Measurements from ENCODE around the gene DSTN. TPM values are rescaled to one million over a fixed set of nuclear protein-coding genes. Genes with fewer than 3 reads are reported as not detected.
A peak's percentile ranks its signal among the peaks of the same experiment; 100 is the strongest.

The DSTN gene
- total RNA-seq, 1 experiment from 2014 or later = 689 TPM

DNA sequence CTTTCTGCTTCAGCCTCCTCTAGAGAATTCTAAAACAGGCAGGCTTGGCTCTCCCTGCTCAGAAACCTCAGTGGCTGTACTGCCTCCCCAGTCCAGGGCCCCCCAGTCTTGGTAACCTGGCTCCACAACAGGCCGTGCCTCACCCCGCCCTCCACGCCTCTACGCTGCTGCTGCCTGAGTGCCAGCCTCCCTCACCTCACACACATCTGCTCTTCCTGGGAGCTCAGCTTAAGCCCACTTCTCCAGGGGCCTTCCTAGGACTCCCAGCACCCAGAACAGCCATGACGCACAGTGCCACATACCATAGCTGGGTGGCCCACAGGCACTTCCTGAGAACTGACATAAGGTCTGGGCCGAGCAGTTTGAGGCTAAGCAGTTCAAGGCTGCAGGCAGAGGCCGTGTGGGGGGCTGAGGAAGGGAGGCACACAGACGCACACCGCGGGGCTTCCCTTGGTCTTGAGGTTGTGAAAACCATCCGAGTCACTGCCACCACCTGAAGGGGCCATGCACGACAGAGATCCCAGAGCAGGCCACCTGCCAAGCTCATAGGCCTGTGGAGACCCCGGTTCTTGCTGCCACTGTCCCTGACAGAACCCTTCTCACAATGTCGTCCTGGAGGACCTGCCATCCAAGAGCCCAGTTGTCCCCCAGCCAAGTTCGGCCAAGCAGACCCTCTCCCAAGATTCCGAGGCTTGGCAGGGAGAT lies 42.6 kb downstream of the DSTN start:
- DNase-seq (ENCODE audit: low read depth) = peak; percentile 46

DNA sequence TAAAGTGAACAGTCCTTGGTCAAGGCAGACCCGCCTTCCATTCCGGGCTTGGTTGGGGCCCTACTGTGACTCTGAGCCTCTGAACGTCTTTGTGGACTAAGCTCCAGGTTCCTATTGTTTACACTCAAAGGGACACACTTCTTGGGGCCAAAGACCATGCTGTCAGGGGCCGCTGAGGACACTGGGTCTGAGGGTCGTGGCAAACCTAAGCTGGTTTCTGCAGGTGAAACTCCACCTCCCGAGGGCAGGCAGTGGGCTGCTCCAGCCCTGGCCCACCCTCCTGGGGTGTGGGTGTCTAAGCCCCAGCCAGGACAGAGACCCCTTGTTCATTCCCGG lies 43.1 kb downstream of the DSTN start:
- no peak for DNase-seq (ENCODE audit: low read depth)

DNA sequence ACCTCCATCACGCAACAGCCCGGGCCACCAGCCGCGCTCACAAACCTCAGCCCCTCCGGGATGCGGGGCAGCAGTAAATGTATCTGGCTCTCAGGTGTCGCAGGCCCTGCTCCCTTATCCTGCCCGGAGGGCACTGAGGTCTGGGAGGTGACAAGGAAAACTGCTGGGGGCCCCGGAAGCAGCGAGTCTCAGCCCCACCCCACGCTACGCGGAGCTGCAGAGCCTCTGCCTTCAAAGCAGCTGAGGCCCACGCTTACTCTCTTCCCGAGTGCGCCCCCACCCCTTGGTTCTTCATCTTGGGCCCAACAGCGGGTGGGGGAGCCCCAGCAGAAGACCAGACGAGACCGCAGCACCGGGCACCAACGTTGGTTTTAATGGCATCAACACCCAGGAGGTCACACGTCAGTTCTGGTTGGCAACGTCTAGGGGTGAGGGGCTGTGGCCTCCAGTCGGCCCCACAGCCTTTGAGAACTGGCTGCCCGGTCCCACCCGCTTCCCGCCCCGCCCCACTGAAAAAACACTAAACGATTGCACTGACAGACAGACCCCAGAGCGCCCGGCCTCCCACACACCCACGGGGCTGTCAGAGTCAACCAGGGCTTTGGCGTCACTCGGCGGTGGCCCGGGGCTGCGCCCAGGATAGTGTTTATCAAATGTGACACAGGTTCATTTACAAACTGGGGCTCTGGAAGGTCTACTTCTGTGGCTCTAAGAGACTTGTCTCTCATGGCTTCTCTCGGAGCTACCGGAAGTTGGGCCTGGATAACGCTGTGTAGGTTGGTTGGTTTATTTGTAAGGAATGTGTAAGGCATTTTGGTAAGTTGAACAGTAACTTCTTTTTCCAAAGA lies 43.7 kb downstream of the DSTN start:
- DNase-seq (ENCODE audit: low read depth) = no peak

DNA sequence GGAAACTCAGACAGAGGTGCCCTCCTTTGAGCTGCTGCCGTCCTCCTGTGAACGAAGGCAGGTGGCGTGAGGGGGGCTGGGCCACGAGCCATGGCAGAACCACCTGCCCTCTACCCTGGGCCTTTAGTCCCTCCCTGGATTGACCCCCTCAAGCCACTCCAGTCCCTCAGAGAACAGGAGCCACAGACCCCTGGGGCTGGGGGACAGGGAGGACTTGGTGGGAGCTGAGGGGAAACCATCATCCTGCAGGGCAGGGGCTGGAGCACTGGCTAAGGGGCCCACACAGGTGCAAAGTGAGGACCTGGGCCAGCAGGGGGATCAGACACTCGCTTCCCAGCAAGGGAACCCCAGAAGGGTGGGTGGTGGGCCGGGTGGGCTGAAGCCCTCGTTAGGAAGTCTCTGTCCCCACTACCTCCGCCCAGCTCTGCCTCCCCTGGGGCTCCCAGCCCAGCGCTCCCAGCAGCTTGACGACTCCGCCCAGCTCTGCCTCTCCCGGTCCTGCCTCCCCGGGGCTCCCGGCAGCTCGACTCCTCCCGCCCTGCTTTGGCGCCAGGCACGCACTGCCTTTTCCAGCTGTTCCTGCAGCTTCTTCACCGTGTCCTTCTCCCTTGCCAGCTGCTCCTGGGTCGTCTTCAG lies 44.4 kb downstream of the DSTN start:
- peak; percentile 34 for DNase-seq (ENCODE audit: low read depth)

DNA sequence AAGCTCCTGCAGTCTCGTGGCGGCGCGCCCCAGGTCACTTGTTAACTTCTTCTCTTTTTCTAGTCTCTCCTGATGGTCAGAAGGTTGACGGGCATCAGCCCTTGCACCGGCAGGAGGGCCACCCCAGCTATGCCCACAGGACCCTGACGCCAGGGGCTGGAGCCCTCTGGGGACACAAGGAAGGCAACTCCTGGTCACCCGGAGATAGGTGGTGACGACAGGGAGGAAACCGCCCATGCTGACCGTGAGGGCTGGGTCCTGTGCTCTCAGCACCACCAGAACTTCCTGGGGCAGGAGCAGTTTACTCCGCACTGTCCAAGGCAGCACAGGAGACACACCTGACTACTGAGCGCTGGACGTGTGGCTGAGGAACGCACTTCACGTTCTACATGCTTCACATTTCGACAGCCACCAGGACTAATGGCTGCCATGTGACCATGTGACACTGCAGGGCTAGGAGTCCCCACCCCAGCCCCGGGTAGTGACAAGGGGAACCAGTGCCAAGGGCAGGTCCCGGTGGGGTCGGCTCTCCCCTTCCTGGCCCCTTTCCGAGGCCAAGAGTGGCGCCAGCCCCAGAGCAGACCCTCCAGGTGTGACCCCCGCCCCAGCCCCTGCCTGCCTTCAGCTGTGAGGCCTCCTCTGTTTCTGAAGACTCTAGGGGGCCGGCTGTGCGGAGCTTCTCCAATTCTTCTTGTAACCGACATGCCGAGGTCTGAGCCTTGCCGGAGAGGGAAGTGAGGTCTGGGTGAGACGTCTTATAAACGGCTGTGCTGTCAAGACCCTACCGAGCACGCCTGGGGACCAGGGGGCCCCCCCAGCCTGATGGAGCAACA lies 45.2 kb downstream of the DSTN start:
- DNase-seq (ENCODE audit: low read depth) = no peak

DNA sequence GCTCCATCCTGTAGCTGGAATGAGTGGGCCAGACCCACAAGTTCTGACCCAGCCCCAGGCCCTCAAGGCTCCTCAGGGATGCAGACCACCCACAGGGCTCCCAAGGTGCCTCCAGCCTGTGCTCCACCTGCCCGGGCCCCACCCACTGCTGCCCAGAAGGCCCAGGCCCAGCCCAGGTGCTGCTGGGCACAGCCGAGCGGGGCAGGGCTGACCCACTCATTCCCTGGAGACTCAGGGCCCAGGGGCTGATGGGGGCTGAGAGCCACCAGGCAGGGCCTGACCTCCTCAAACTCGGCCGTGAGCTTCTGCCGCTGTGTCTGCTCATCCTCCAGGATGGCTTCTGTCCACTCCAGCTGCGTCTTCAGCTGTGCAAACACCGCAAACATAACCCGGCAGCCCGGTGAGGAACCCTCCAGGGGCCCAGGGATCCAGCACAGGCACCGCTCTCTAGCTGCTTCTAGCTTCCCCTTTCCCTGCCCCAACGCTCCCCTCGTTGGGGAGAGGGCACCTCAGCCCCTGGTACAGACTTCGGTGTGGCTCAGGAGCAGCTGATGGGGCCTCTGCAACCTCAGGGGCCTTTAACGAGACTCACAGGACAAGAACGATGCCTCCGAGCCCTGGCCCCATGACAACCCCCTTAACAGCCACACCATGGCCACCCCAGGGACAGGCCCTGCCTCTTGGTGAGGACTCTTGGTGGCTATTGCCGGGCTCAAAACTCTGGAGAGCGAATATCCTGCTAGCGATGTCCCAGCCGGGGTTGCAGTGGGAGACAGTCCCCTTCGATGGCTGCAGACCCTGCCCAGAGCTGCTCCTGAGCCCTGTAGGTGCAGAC lies 46.0 kb downstream of the DSTN start:
- DNase-seq (ENCODE audit: low read depth) = no peak

DNA sequence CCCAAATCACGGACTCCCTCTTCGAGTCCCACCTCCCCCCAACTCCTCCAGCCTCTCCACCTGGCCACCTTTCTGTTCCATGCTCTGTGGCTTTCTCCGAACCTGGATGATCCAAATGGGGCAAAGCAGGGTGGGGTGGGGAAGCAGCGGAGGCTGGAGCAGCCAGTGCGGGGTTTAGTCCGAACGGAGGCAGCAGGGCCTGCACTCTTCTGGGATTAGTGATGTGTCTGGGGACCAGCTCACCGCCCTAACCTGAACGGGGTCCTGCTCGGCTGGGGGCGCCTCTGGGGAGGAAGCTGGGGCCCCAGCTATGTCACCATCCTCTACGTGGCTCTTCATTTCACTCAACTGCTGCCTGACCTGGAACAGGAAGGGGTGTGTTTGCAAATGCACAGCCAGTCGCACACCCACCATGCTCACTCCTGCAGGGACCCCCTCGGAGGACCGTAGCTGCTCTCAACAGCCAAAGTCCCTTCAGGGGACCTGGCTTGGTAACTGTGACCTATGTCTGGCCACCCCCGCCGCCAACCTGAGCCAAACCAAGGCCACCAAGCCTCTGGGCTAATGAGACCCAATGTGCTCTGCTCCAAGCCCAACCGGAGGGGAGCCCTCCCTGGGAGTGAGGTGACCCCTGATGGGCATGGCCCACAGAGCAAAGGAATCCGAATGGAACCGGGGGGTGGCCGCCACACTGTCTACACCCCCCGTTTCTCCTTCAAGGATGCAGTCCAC lies 46.8 kb downstream of the DSTN start:
- DNase-seq (ENCODE audit: low read depth) = no peak

DNA sequence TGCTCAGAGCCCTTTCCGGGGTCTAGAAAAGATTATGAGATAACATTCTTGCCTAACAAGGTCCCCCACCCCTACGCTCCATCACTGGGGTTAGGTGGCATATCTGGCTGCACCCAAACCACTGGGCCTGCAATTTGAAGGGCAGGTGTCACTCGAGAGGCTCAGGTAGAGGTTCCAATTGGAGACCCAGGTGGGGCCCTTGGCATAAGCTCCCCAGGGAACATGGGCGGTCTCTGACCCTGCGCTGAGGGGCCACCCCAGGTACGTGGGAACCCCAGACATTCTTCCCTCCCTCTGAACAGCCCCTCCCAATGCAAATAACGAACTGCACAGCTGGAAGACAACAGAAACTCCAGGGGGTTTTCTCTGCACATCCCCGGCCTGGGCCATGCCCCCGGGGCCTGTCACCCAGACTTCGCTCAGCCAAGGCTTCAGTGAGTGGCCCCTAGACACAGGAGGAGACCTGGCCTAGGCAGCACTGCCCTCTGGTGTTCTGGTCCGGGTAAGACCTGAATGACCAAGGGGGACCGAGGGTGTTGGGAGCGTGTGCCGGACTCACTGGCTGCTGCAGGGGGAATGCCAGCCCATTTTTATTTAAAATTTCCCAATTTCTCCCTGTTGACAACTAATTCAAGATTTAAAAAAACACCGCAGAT lies 47.5 kb downstream of the DSTN start:
- peak; percentile 47 for DNase-seq (ENCODE audit: low read depth)

DNA sequence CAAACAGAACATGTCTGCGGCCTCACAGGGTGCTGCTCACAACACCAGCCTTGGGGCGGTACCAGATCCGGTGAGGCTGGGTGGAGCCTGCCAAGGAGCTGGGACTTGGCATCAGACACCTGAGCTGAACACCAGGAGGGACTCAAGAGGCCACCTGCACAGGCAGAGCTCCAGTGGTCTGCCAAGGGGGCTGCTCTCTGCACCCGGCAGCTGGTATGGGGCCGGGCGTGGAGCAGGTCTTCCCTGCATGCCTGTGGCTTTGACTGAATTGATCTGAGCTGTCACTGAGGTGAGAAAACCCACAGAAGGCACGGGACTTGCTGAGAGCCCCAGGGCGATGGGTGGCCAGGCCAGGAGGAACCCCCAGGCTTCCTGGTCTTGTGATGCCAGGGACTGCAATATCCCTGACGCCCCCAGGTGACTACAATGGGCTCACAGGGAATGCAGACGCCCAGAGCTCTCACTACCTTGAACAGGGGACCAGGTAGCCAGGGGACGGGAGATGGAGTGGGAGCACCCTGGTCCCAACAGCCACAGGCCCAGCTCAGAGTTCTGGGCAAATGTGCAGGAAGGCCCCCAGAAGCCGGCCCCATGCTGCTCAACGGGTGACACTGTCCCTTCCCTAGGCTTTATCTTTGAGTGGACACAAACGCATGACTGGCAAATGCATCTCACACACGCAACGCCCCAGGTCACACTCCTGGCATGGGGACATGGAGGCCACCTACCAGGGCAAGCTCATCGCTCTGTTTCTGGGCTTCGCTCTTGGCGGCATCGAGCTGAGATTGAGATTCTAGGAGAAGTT lies 48.2 kb downstream of the DSTN start:
- no peak for DNase-seq (ENCODE audit: low read depth)

DNA sequence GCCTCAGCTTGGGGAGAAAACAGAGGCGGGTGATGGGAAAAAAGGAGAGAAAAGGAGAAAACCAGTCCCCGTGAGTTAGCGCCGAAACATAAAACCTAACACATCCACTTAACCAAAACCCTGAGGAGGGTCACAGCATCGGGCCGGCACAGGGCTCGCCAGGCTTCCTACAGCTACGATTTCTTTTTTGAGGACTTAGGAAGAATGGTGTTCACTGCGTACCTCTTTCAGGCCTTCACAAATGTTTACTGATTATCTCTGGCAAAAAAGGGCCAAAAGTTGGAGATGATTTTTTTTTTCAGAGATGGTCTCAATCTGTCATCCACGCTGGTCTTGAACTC lies 48.8 kb downstream of the DSTN start:
- DNase-seq (ENCODE audit: low read depth) = no peak

DNA sequence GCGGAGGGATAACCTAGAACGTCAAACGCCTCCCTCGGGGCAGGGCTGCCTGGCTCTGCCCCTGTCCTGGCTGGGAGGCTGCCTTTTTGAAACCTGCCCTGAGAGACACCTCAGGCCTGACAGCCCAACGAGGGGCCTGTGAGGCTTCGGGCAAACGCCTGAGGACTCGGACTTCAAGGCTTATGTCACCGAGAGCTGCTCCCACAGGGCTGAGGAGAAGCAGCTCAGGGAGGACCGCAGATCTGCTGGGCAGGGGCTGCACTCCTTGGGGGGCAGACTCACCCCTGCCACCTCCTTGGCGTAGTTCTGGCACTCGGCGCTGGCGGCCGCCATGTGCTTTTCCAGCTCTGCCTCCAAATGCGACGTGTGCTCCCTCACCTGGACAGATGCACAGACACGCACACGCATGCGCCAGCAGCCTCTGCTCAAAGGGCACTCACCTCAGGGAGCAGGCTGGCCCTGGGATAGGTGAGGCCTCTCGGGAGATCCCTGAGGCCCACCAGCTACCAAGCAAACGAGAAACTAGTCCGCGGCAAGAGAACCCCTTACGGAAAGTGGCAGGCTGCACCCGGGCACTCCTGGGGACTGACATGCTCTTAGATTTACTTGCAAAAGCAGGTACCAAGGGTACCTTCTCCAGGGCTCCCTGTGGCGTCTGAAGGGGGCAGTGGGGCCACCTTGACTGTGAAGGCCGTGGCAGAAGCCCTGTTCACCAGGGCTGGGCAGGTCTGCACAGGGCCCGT lies 49.6 kb downstream of the DSTN start:
- no peak for DNase-seq (ENCODE audit: low read depth)

DNA sequence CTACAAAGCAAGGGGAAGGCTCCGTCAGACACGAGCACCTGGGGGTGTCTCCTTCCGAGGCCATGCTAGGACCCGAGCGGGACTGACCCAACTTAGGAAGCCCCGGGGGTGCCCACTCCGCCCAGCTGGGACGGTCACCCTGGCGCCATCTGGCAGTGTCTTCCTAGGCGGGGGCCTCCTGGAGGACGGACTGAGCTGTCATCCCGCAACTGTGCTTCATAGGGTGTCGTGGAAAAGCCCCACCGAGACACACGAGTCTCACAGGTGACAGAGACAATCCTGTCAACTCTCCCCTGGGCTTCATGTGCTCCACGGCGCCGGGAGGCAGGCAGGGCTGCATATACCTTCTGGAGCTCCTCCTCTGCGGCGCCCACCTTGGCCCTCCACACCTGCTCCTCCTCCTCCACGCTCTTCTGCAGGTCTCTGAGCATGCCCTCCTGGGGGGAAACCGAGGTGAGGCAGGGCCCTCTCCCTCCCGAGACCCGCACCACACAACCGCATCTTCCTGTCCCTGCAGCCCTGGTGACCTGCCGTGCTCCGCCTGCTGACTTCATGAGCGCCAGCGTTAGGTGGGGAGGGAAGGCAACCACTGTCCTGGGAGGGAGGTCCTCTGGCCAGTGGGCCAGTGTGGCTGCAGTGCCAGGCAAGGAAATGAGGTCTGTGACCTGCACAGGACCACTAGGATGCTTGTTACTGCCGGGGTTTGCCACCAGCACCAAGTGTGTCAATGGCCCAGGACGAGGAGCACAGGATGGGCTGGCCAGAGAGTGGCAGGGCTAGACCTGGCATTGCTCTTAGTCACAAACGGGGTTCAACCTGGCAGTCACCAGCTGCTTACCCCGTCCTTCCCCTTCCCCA lies 50.7 kb downstream of the DSTN start:
- no peak for DNase-seq (ENCODE audit: low read depth)

DNA sequence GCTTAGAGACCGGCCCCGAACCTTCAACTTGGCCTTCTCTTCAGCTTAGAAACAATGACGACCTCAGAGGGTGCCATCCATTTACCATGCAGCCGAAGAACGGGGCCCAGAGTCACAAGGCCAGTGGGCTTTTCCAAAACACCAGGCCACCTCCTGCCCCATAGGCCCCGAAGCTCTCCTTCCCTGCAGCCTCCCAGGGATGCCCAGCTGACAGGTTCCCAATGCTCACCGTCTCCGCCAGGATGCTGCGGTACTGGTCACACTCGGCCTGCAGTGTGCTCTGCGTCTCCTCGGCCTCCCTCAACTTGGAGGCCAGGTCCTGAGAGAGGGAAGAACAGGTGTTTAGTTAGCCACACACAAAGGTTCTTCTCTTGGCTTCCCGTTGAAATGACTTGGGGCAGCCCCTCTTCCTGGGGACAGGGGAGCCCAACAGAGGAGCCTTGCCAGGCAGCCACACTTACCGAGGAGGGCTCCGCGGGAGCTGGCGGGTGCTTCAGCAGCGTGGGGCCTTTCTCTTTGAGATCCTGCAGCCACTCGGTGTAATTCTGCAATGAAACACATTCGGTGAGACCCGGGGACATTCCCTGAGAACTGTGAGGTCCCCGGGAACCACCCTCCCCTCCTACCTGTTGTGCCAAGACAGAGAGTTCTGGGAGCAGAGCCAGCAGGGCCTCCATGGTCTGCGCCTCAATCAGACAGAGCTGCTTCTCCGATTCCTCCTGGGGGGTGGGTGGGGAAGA lies 51.5 kb downstream of the DSTN start:
- no peak for DNase-seq (ENCODE audit: low read depth)

DNA sequence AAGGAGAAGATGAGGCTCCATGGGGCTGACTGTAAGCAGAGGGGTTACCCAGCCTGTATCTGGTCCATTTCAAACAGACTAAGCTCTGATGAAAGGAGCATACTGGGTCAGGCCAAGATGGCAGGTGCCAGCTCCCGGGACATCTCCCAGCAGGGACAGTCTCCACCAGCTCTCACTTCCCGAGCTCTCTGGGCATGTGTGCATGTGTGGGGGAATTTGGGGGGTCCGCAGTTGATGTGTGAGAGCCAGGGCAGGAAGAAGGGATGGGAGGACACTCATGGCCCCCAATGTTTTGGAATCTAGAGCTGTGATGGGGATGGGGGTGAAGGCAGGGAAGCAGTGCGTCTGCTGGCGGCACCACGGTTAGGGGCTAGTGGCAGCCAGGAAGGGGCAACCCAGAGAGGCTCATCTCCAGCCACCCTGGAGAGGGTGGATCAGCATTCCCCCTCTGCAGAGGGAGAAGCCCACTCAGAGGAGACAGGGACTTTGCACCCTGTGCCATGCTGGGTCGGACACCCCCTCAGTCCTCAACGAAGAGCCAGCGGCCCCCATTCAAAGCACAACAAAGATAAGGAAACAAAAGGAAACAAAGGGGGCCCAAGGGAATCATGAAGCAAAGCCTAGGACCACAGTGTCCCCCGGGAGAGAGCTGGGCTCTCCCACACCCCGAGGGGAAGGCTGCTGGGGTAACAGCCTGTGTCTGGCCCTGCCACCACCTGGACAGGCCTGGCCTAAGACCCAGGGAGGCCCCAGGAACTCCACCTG lies 52.4 kb downstream of the DSTN start:
- no peak for DNase-seq (ENCODE audit: low read depth)

DNA sequence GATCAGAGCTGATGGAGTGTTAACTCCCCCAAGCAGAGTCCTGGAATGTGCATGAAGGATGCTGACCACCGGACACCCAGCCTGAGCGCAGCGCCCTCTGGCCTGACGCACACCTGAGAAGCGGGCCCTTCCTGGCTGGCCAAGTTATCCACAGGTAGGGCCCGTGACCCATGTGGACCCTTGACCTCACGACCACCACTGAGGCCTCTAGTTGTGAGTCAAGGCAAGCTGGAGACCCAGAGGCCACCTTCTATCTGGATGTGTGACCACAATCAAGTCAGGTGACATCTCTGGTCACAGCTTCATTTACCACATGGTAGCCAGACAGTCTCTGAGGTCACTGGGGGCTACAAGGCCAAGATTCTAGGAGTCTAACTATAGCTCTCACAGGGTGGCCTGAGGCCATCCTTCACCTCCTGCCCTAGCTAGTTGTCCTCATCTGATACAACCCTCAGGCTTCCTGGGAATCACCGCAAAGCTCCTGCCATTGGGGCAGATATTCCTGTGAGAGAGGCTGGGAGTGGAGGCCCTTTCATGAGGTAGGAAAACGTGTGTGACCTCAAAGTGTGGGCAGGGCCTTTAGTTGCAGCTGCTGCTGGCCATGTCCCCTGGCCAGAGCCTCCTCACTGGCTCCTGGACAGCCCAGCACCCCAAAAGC lies 53.1 kb downstream of the DSTN start:
- DNase-seq (ENCODE audit: low read depth) = no peak
